ENCODE data around the gene USP11. TPM values are rescaled to one million over a fixed set of nuclear protein-coding genes. Genes with fewer than 3 reads are reported as not detected.

The USP11 gene
- total RNA-seq, 6 donors from 2014 or later, result 42.9 to 103 (median 60.0) TPM

GRCh38 chrX:47214435-47215077, 18.3 kb upstream of the USP11 start:
- no peak for ATAC-seq (ENCODE audit: low FRiP score in 2 of 2)
- H3K4me3 ChIP-seq, result no peak overlapping the region
- H3K4me1 ChIP-seq, result peaks cover 0 to 20% (median 10%) of the 10 kb centered on the region in 4 donors
- H3K27me3 ChIP-seq, result no peaks in the 10 kb centered on the region
- H3K27ac ChIP-seq, result no peak overlapping the region
- no peak for DNase-seq
- no peaks in the 10 kb centered on the region for H3K9me3 ChIP-seq
- H3K36me3 ChIP-seq, result peaks cover 7 to 71% (median 43%) of the 10 kb centered on the region in 4 donors
- TF ChIP-seq POLR2AphosphoS5 (IDR thresholded peaks at IDR 0.05) (no peak), CTCF (IDR thresholded peaks at IDR 0.05) (no peak), POLR2A (IDR thresholded peaks at IDR 0.05) (no peak), EP300 (IDR thresholded peaks at IDR 0.05) (no peak)
- 93 to 96% methylated on average over 10 to 20 of the region's 20 CpGs for WGBS, 2 donors

GRCh38 chrX:47215291-47215900, 17.4 kb upstream of the USP11 start:
- Histone ChIP-seq H3K27me3 (no peaks in the 10 kb centered on the region), H3K27ac (no peak overlapping the region), H3K36me3 (peaks cover 4 to 62% (median 36%) of the 10 kb centered on the region in 4 donors), H3K4me1 (peaks cover 3 to 28% (median 17%) of the 10 kb centered on the region in 4 donors), H3K9me3 (no peaks in the 10 kb centered on the region), H3K4me3 (no peak overlapping the region)
- no peak for DNase-seq
- 92% methylated on average over 2 to 12 of the region's 12 CpGs for WGBS, 2 donors
- no peak for ATAC-seq (ENCODE audit: low FRiP score in 2 of 2)
- TF ChIP-seq POLR2AphosphoS5 (IDR thresholded peaks at IDR 0.05) (no peak), EP300 (IDR thresholded peaks at IDR 0.05) (no peak), POLR2A (IDR thresholded peaks at IDR 0.05) (no peak), CTCF (IDR thresholded peaks at IDR 0.05) (no peak)

GRCh38 chrX:47216393-47216925, 16.4 kb upstream of the USP11 start:
- H3K9me3 ChIP-seq, result no peaks in the 10 kb centered on the region
- H3K36me3 ChIP-seq, result peaks cover 4 to 52% (median 31%) of the 10 kb centered on the region in 4 donors
- ATAC-seq (ENCODE audit: low FRiP score in 2 of 2) (no peak), DNase-seq (no peak)
- H3K4me1 ChIP-seq, result peaks cover 3 to 35% (median 19%) of the 10 kb centered on the region in 4 donors
- H3K27ac ChIP-seq, result peak overlapping the region in 3 of 4 donors; percentile 96 to 98 (median 97)
- WGBS, 2 donors, result 83 to 90% methylated on average over 8 of the region's 8 CpGs
- H3K4me3 ChIP-seq, result no peak overlapping the region
- no peaks in the 10 kb centered on the region for H3K27me3 ChIP-seq
- TF ChIP-seq EP300 (IDR thresholded peaks at IDR 0.05), result no peak
- TF ChIP-seq POLR2AphosphoS5 (IDR thresholded peaks at IDR 0.05), result no peak
- no peak for TF ChIP-seq POLR2A (IDR thresholded peaks at IDR 0.05)
- no peak for TF ChIP-seq CTCF (IDR thresholded peaks at IDR 0.05)

GRCh38 chrX:47217121-47217851, 15.5 kb upstream of the USP11 start:
- peak; percentile 38 to 81 for DNase-seq
- H3K27me3 ChIP-seq, result no peaks in the 10 kb centered on the region

More at GRCh38 chrX:47217121-47217851, 15.5 kb upstream of the USP11 start:
- Histone ChIP-seq H3K9me3 (no peaks in the 10 kb centered on the region), H3K36me3 (peaks cover 4 to 44% (median 27%) of the 10 kb centered on the region in 4 donors), H3K27ac (peak overlapping the region; percentile 84 to 98 (median 96)), H3K4me3 (peak overlapping the region in 3 of 4 donors; percentile 36 to 76 (median 68)), H3K4me1 (peaks cover 3 to 35% (median 19%) of the 10 kb centered on the region in 4 donors)
- TF ChIP-seq POLR2AphosphoS5 (IDR thresholded peaks at IDR 0.05) (peak in 1 of 2 donors; percentile 2), POLR2A (IDR thresholded peaks at IDR 0.05) (peak in 1 of 4 donors; percentile 20), EP300 (IDR thresholded peaks at IDR 0.05) (no peak), CTCF (IDR thresholded peaks at IDR 0.05) (no peak)
- WGBS, 2 donors, result 6 to 19% methylated on average over 16 to 22 of the region's 22 CpGs
- ATAC-seq (ENCODE audit: low FRiP score in 2 of 2), result peak in 1 of 2 donors; percentile 5

All from upper lobe of left lung (tissue), 6 donors.